Mucosa of descending colon (tissue), 3 donors: Measurements from ENCODE around the gene EMC9. TPM values are rescaled to one million over a fixed set of nuclear protein-coding genes. Genes with fewer than 3 reads are reported as not detected.

Experiments
- ATAC-seq: fragments of 200-7000 bp; cut with Tn5 transposase; one replicate; pipeline ENCODE4 v1.9.1; 2020; ENCODE audit warnings: mild to moderate bottlenecking, moderate library complexity
- DNase-seq, 3 donors: peaks; one replicate each; pipeline ENCODE4 v3.0.0-alpha.2; 2020
- H3K36me3 ChIP-seq: fragments of 200-600 bp; one replicate; pipeline ENCODE4 v1.8.0; 2021; ENCODE audit warnings: low read depth, mild to moderate bottlenecking
- H3K4me1 ChIP-seq: fragments of 200-600 bp; one replicate; pipeline ENCODE4 v1.8.0; 2021; ENCODE audit warnings: low read depth, mild to moderate bottlenecking
- H3K4me3 ChIP-seq: fragments of 200-600 bp; one replicate; pipeline ENCODE4 v1.8.0; 2021; ENCODE audit warnings: mild to moderate bottlenecking
- H3K9me3 ChIP-seq: fragments of 200-600 bp; one replicate; pipeline ENCODE4 v1.8.0; 2021; ENCODE audit warnings: mild to moderate bottlenecking
- CTCF ChIP-seq: fragments of 200-600 bp; IDR thresholded peaks from one replicate; pipeline ENCODE4 v1.8.0; 2022; ENCODE audit warnings: antibody characterized with exemption, mild to moderate bottlenecking
- intact Hi-C, 2 donors: fragments of 100-400 bp; cut with DNase I in 1 of 2; cut with micrococcal nuclease in 1 of 2; formaldehyde crosslinking; loops; one replicate each; pipeline versions ENCODE4 v1.11.0 to v1.11.1; 2022; cut with DNase I, micrococcal nuclease
- total RNA-seq, 3 donors: library from RNA; stranded (reverse); fragmentation: NEBNext Ultra II Directional in 2 of 3; extraction: Animal tissue kit (Norgen Biotek cat#: 25700) in 2 of 3; gene quantifications; one replicate each; pipeline versions ENCODE4 v1.2.1 to v1.2.4, GENCODE V29; 2021 to 2023
- donor health status: DM: no; HTN: no; CAD: no; lungs with moderate emphysema.
- donor health status: DM: no; HTN: no; CAD: no.
- donor health status: DM: no; HTN: yes; CAD: no.

EMC9 gene
- total RNA-seq, 3 donors from 2014 or later: 18.3 to 24.9 (median 20.4) TPM

DNA sequence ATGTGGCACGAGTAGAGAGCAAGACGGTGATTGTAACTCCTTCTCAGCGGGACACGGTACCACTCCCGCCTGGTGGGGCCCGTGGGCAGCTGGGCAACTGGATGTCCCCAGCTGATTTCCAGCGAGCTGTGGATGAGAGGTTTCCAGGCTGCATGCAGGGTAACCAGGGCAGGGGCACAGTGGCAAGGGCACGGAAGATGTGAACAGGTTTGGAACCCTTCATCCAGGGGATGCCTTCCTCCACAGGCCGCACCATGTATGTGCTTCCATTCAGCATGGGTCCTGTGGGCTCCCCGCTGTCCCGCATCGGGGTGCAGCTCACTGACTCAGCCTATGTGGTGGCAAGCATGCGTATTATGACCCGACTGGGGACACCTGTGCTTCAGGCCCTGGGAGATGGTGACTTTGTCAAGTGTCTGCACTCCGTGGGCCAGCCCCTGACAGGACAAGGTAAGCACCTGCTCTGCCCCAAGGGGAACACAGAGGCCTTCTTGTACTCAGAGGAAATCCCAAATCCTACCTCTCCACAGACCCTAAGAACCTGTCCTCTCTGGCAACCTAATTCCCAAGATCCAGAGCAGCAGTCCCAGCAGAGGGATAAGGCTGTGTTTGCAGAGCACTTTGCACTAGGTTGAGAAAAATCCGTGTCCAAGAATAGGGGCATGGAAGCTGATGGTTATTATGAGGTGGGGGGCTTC, 43.0 kb downstream of the EMC9 start:
- no peak for ATAC-seq
- no peaks in the 10 kb centered on the region for H3K9me3 ChIP-seq
- no peak for DNase-seq
- intact Hi-C loops: no loop called here
- no peak overlapping the region for H3K4me3 ChIP-seq
- TF ChIP-seq CTCF: no peak
- H3K36me3 ChIP-seq: no peaks in the 10 kb centered on the region
- peaks cover 17% of the 10 kb centered on the region for H3K4me1 ChIP-seq

DNA sequence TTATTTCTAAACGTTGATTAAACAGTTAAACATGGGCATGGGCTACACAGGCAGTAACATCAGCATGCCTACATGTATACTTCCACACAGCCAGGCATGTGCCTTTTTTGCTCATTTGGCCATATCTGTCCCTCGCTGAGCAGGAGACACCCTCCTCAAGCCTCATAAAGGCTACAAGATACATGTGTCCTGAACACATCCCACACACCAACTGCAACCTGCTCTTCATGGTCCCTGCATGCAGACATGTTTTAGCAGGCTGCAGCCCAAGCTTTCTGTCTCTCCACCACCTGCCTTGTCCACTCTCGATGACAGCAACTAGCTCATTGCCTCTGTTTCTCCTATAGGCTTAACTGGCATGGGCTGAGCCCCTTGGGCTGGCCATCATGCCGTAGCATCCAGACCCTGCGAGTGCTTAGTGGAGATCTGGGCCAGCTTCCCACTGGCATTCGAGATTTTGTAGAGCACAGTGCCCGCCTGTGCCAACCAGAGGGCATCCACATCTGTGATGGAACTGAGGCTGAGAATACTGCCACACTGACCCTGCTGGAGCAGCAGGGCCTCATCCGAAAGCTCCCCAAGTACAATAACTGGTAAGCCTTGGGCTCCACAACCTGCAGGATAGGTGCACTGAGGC, 44.7 kb downstream of the EMC9 start:
- DNase-seq (peak in 1 of 3 donors; percentile 17), ATAC-seq (no peak)
- no peak overlapping the region for H3K4me3 ChIP-seq
- TF ChIP-seq CTCF: no peak
- H3K36me3 ChIP-seq: no peaks in the 10 kb centered on the region
- H3K4me1 ChIP-seq: peaks cover 25% of the 10 kb centered on the region
- H3K9me3 ChIP-seq: no peaks in the 10 kb centered on the region
- intact Hi-C loops: no loop called here

DNA sequence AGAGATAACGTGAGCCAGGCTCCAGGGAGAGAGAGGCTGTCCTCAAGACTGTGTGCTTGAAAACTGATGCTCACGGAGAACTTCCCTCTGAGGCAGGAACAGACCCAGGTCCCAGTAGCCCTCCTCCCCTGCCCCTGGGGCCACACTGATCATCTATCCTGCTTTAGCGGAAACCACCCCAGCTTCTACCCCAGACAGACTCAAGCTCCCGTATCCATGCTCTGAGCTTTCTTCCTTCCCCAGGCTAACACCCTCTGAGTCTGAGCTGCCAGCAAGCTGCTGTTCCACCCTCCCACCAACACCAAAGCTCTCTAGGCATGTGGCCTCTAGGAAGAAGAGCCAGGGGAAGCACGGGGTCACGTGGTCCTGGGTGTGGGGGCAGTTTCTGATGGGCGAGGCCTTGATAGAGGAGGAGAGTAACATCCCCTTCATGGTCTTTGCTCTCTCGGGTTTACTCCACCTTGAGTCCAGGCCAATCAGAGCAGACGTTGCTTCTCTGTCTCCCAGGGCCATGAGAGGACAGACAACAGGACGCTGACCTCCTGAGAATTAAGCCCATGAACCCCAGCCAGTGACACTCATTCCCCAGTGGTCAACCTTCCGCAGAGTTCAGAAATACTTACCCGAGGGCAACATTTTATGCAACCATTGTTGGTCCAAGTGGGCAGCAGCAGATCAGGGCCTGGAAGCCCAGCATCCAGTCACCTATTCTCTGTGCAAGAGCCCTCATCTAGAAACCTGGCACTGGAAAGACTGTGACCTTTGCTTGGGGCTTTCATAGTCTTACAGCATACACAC, 45.9 kb downstream of the EMC9 start:
- Histone ChIP-seq H3K4me3 (peak overlapping the region; percentile 83), H3K36me3 (no peaks in the 10 kb centered on the region), H3K9me3 (no peaks in the 10 kb centered on the region), H3K4me1 (peaks cover 28% of the 10 kb centered on the region)
- intact Hi-C loops: no loop called here
- ATAC-seq (peak; percentile 60), DNase-seq (peak; percentile 91 to 94 (median 91))
- TF ChIP-seq CTCF: no peak

DNA sequence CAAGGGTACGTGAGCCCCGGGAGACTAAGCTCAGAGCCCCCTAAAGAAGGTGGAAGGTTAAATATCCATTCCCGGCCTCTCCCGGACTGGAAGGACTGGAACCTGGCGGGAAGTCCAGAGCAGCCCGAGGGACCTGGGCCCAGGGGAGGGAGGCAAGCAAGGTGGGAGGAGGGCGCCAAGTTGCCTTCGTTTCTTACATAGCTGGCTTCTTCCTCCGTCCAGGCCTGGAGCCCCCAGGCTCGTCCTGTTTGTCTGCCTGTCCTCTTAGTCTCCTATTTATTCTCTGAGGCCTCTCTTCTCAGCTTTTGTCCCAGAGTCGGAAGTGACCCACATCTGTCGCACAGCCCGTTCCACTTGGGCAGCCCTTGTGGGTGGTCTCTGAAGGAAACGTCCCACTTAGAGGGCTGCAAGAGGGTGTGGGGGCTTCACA, 46.5 kb downstream of the EMC9 start:
- Histone ChIP-seq H3K4me1 (peaks cover 31% of the 10 kb centered on the region), H3K9me3 (no peaks in the 10 kb centered on the region), H3K36me3 (no peaks in the 10 kb centered on the region), H3K4me3 (peak overlapping the region; percentile 83)
- no peak for TF ChIP-seq CTCF
- peak in 1 of 3 donors; percentile 40 for DNase-seq
- peak; percentile 0 for ATAC-seq
- intact Hi-C loops: no loop called here

DNA sequence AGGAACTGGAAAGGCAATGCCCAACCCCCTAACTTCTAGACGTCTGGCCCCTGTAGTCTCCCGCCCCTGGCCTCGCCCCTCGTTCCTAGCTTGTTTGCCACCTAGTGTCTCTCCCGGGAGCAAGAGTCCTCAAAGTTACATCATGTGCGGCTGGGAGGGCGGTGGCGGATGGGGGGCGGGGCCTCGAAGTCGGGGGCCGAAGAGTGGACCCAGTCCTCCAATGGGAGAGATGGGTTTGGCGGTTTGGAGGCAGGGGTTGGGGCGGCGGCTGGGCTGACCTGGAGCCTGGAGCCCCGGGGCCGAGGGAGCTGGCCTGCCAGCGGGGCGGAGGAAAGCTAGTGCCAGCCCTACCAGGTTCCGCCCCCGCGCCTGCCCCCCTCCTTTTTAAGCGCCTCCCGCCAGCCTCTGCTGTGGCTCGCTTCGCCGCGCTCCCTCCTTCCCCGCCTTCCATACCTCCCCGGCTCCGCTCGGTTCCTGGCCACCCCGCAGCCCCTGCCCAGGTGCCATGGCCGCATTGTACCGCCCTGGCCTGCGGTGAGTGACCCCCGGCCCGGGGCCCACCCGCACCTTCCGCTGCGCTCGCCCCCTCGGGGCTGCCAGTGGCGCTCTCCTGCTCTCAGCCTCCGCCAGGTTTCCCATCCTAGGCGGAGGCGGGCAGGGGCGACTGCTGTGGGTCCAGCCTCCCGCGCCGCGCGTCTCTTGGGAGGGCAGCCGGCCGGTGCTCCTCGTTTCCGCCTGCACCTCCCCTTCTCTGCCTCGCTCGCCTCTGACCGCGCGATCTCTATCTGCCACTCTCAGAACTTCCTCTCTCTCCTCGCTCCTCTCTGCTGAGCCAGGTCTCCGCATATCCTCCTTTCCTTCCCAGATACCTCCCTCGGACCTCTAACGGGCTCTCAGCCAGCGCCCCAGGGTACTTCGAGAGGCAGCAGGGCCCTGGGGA, 47.2 kb downstream of the EMC9 start, which contains the start of gene PCK2:
Gene PCK2, plus strand, starts transcription at position 411 of the 940 bp plus-strand sequence. Its CDS starts 95 bp downstream, at position 506.
- peak; percentile 86 for ATAC-seq
- no peaks in the 10 kb centered on the region for H3K36me3 ChIP-seq
- no peaks in the 10 kb centered on the region for H3K9me3 ChIP-seq
- no peak for TF ChIP-seq CTCF
- H3K4me1 ChIP-seq: peaks cover 31% of the 10 kb centered on the region
- intact Hi-C loops: no loop called here
- peak; percentile 91 to 97 (median 96) for DNase-seq
- H3K4me3 ChIP-seq: peak within 1 kb of the TSS; percentile 83
